Measurements from ENCODE around the gene ISCU. TPM values are rescaled to one million over a fixed set of nuclear protein-coding genes. Genes with fewer than 3 reads are reported as not detected.
A peak's percentile ranks its signal among the peaks of the same experiment; 100 is the strongest.

ISCU gene
- total and polyA plus RNA-seq, 4 donors, result 86.2 to 132 (median 94.3) TPM

DNA sequence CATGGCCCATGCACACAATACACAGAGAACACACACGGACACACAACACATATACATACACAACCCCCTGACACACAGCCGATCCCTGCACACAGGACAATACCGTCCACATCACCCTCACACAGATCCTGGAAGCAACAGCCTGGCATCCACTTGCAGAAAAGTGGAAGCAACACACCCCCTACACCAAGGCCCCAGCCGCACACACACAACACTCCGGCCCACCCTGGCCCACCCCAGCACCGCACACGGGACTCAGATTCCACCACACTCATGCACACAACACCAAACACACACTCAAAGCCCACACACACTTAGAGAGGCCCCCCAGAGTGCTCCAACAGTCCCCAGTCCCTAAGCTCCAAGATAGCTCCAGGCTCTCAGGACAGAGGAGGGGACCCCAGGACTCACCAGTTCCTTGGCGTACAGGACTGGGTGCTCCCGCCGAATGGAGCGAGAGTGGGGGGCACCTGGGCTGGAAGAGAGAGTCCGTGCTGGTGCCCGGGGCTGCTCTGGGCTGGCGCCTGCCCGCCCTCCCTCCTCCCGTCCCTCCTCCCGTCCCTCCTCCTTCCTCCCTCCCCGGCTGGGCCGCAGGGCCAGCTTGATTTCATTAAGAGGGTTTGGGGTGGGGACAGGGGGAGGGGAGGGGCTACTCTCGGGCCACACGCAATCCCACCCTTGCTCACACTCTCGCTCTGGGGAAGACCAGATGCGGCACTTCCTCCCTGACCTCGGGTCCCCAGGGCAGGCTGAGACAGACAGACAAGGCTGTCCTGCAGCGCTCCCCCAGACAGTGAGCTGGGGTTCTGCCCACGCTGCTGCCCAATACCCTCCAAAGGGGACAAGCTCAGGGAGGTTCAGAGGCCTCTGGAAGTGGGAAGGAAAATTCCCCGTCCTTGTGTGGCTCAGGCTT lies 35.4 kb downstream of the ISCU start, which contains the start of gene TMEM119:
Gene TMEM119 (minus strand): TSS at position 526 of the 913 bp plus-strand sequence. CDS start 5,701 bp downstream, outside the sequence.
- peak within 1 kb of the TSS; percentile 18 for H3K4me3 ChIP-seq
- 39 to 49% methylated on average over 24 to 27 of the region's 27 CpGs for WGBS, 2 donors
- peaks cover 0 to 23% (median 10%) of the 10 kb centered on the region in 5 donors for H3K4me1 ChIP-seq (ENCODE audit: control insufficient read depth in 5 of 5, insufficient read depth in 5 of 5, low read length in 5 of 5)
- peaks cover 0 to 5% (median 0%) of the 10 kb centered on the region in 4 donors for H3K36me3 ChIP-seq (ENCODE audit: control insufficient read depth in 4 of 4, insufficient read depth in 4 of 4, low read length in 4 of 4)
- DNase-seq (peak; percentile 87 to 94 (median 88)), ATAC-seq (ENCODE audit: insufficient read depth, low FRiP score) (peak; percentile 28)
- no peaks in the 10 kb centered on the region for H3K9me3 ChIP-seq (ENCODE audit: control insufficient read depth in 4 of 4, insufficient read depth in 3 of 4, low read length in 3 of 4)
- H3K27ac ChIP-seq (ENCODE audit: low read depth in 1 of 2, low read length in 1 of 2), result peak within 1 kb of the TSS in 1 of 2 donors; percentile 22
- H3K27me3 ChIP-seq (ENCODE audit: control insufficient read depth in 3 of 3, insufficient read depth in 3 of 3, low read length in 2 of 3), result no peaks in the 10 kb centered on the region
- TF ChIP-seq, protein P1, sequence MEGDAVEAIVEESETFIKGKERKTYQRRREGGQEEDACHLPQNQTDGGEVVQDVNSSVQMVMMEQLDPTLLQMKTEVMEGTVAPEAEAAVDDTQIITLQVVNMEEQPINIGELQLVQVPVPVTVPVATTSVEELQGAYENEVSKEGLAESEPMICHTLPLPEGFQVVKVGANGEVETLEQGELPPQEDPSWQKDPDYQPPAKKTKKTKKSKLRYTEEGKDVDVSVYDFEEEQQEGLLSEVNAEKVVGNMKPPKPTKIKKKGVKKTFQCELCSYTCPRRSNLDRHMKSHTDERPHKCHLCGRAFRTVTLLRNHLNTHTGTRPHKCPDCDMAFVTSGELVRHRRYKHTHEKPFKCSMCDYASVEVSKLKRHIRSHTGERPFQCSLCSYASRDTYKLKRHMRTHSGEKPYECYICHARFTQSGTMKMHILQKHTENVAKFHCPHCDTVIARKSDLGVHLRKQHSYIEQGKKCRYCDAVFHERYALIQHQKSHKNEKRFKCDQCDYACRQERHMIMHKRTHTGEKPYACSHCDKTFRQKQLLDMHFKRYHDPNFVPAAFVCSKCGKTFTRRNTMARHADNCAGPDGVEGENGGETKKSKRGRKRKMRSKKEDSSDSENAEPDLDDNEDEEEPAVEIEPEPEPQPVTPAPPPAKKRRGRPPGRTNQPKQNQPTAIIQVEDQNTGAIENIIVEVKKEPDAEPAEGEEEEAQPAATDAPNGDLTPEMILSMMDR (IDR thresholded peaks at IDR 0.05; ENCODE audit: control extremely low read depth, extremely low read depth), result no peak
- H3K9ac ChIP-seq (ENCODE audit: insufficient read depth in 1 of 2, low read length in 2 of 2), result peak within 1 kb of the TSS; percentile 39 to 88

DNA sequence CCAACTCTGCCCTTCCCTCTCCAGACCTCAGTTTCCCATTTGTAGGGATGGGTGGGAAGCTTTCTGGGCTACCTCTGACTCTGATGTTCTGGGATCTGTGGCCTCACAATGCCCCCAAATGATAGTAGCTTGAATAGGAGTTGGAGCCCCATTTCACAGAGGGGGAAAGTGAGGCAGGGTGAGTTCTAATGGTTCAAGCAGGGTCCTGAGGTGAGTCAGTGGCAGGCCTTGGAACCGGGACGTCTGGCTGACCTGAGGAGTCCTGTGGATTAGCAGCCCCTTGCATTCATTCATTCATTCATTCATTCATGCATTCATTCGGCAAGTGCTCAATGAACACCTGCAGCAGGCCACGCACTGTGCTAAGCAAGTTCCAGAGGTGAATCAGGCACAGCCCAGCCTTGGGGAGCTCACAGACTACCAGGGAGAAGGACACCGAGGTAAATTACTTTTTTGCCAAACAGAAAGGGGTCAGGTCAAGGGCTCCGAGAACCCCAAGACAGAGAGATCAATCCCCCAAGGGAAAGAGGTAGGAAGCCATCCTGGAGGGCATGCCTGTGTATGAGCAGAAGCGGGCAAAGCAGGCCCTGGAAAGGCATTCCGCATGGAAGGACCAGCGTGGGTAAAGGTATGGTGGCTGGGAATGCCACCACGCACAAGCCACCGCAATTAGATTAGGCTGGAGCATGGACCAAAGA lies 36.3 kb downstream of the ISCU start:
- peaks cover 0 to 23% (median 10%) of the 10 kb centered on the region in 5 donors for H3K4me1 ChIP-seq (ENCODE audit: control insufficient read depth in 5 of 5, insufficient read depth in 5 of 5, low read length in 5 of 5)
- H3K4me3 ChIP-seq, result no peak overlapping the region
- peaks cover 0 to 5% (median 0%) of the 10 kb centered on the region in 4 donors for H3K36me3 ChIP-seq (ENCODE audit: control insufficient read depth in 4 of 4, insufficient read depth in 4 of 4, low read length in 4 of 4)
- TF ChIP-seq, protein P1 (IDR thresholded peaks at IDR 0.05; ENCODE audit: control extremely low read depth, extremely low read depth), result no peak
- no peaks in the 10 kb centered on the region for H3K27me3 ChIP-seq (ENCODE audit: control insufficient read depth in 3 of 3, insufficient read depth in 3 of 3, low read length in 2 of 3)
- peak overlapping the region in 1 of 2 donors; percentile 9 for H3K27ac ChIP-seq (ENCODE audit: low read depth in 1 of 2, low read length in 1 of 2)
- H3K9ac ChIP-seq (ENCODE audit: insufficient read depth in 1 of 2, low read length in 2 of 2), result peak overlapping the region in 1 of 2 donors; percentile 37
- no peak for DNase-seq
- 92 to 94% methylated on average over 11 of the region's 11 CpGs for whole genome bisulfite sequencing, 2 donors
- H3K9me3 ChIP-seq (ENCODE audit: control insufficient read depth in 4 of 4, insufficient read depth in 3 of 4, low read length in 3 of 4), result no peaks in the 10 kb centered on the region
- ATAC-seq (ENCODE audit: insufficient read depth, low FRiP score), result no peak

DNA sequence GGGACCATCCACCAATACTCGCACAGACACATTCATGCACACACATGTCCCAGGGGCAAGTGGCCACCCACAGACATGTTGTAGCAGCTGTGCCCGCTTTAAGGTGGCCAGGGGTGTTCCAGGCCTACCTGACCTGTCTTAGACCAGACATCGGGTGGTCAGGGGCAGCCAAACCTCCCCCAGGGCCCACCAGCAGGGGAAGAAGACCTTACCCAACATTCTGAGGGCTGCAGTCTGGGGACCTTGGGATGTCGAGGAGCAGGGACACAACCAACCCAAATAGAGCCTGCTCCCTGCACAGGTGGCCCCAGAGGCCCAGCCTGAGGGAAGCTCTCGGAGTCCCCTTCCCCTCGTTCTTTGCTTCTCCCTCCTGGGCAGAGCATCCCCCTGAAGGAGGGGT lies 37.1 kb downstream of the ISCU start:
- TF ChIP-seq, protein P1 (IDR thresholded peaks at IDR 0.05; ENCODE audit: control extremely low read depth, extremely low read depth), result no peak
- Histone ChIP-seq H3K27me3 (ENCODE audit: control insufficient read depth in 3 of 3, insufficient read depth in 3 of 3, low read length in 2 of 3) (no peaks in the 10 kb centered on the region), H3K27ac (ENCODE audit: low read depth in 1 of 2, low read length in 1 of 2) (no peak overlapping the region), H3K4me3 (no peak overlapping the region), H3K9me3 (ENCODE audit: control insufficient read depth in 4 of 4, insufficient read depth in 3 of 4, low read length in 3 of 4) (no peaks in the 10 kb centered on the region), H3K36me3 (ENCODE audit: control insufficient read depth in 4 of 4, insufficient read depth in 4 of 4, low read length in 4 of 4) (peaks cover 0 to 5% (median 0%) of the 10 kb centered on the region in 4 donors), H3K4me1 (ENCODE audit: control insufficient read depth in 5 of 5, insufficient read depth in 5 of 5, low read length in 5 of 5) (peaks cover 0 to 23% (median 10%) of the 10 kb centered on the region in 5 donors), H3K9ac (ENCODE audit: insufficient read depth in 1 of 2, low read length in 2 of 2) (no peak overlapping the region)
- no peak for DNase-seq
- ATAC-seq (ENCODE audit: insufficient read depth, low FRiP score), result no peak
- 79 to 90% methylated on average over 6 of the region's 6 CpGs for WGBS, 2 donors

Measured in lung (tissue), 12 donors.